Ishikawa (cell line): ENCODE measurements around the gene NEGR1.

Source experiments
- CEBPB ChIP-seq: IDR thresholded peaks from 2 replicates; pipeline ENCODE4 v1.6.1; 2012
- CREB1 ChIP-seq: IDR thresholded peaks from 2 replicates; pipeline ENCODE4 v1.6.1; 2012; ENCODE audit warnings: low read depth
- EGR1 ChIP-seq: IDR thresholded peaks from 2 replicates; pipeline ENCODE4 v1.6.1; 2012
- EP300 ChIP-seq: IDR thresholded peaks from 2 replicates; pipeline ENCODE4 v1.6.1; 2012; ENCODE audit warnings: borderline replicate concordance
- FOXM1 ChIP-seq: IDR thresholded peaks from 2 replicates; pipeline ENCODE4 v1.6.1; 2012; ENCODE audit warnings: low read depth, borderline replicate concordance
- MAX ChIP-seq: IDR thresholded peaks from 2 replicates; pipeline ENCODE4 v1.6.1; 2012
- NFIC ChIP-seq: IDR thresholded peaks from 2 replicates; pipeline ENCODE4 v1.6.1; 2012
- RAD21 ChIP-seq: IDR thresholded peaks from 2 replicates; pipeline ENCODE4 v1.6.1; 2012; ENCODE audit warnings: low read depth
- REST ChIP-seq: IDR thresholded peaks from 2 replicates; pipeline ENCODE4 v1.6.1; 2012; ENCODE audit warnings: low read depth, mild to moderate bottlenecking
- TAF1 ChIP-seq: IDR thresholded peaks from 2 replicates; pipeline ENCODE4 v1.6.1; 2012; ENCODE audit warnings: low read depth, mild to moderate bottlenecking
- TCF12 ChIP-seq: IDR thresholded peaks from 2 replicates; pipeline ENCODE4 v1.6.1; 2012; ENCODE audit warnings: low read depth
- TEAD4 ChIP-seq: IDR thresholded peaks from 2 replicates; pipeline ENCODE4 v1.6.1; 2012
- USF1 ChIP-seq: IDR thresholded peaks from 2 replicates; pipeline ENCODE4 v1.6.1; 2012
- YY1 ChIP-seq: IDR thresholded peaks from 2 replicates; pipeline ENCODE4 v1.6.1; 2012; ENCODE audit warnings: low read depth
- ZBTB7A ChIP-seq: IDR thresholded peaks from 2 replicates; pipeline ENCODE4 v1.6.1; 2012; ENCODE audit warnings: low read depth

The NEGR1 gene

GRCh38 chr1:71473331-71473730, 809.0 kb downstream of the NEGR1 start:
- TF ChIP-seq ZBTB7A (no peak), USF1 (no peak), REST (no peak), TCF12 (no peak), YY1 (no peak), TEAD4 (no peak), TAF1 (no peak), CREB1 (no peak), EP300 (no peak), CEBPB (no peak), EGR1 (no peak)

- no peak for TF ChIP-seq EGR1
- no peak for TF ChIP-seq CREB1
- no peak for TF ChIP-seq YY1
- TF ChIP-seq TAF1 = no peak
- TF ChIP-seq ZBTB7A = no peak
- TF ChIP-seq TEAD4 = no peak
- TF ChIP-seq MAX = no peak
- no peak for TF ChIP-seq USF1
- no peak for TF ChIP-seq REST
- TF ChIP-seq FOXM1 = no peak
- no peak for TF ChIP-seq CEBPB
- TF ChIP-seq TCF12 = no peak
- no peak for TF ChIP-seq RAD21
- TF ChIP-seq EP300 = no peak
- TF ChIP-seq NFIC = no peak
Measured at GRCh38 chr1:71465093-71465492, 817.2 kb downstream of the NEGR1 start.

GRCh38 chr1:71464016-71464415, 818.3 kb downstream of the NEGR1 start:
- TF ChIP-seq RAD21 (no peak), REST (no peak), EP300 (no peak), NFIC (no peak), USF1 (no peak), TCF12 (no peak), YY1 (no peak), MAX (no peak)

- no peak for TF ChIP-seq TAF1
- TF ChIP-seq TEAD4 = no peak
- no peak for TF ChIP-seq EP300
- no peak for TF ChIP-seq CEBPB
- no peak for TF ChIP-seq RAD21
- TF ChIP-seq YY1 = no peak
- no peak for TF ChIP-seq FOXM1
- no peak for TF ChIP-seq CREB1
- TF ChIP-seq EGR1 = no peak
- no peak for TF ChIP-seq REST
- no peak for TF ChIP-seq ZBTB7A
- TF ChIP-seq TCF12 = no peak
- no peak for TF ChIP-seq USF1
- TF ChIP-seq MAX = no peak
- no peak for TF ChIP-seq NFIC
Measured at GRCh38 chr1:71463144-71463543, 819.2 kb downstream of the NEGR1 start.
